Trophoblast cell (in vitro differentiated cells and primary cell): ENCODE results near the gene MAPK12.
"Not testable (repeated sequence)": the region's sequence is repeated elsewhere in the genome, so short reads cannot be mapped to it uniquely, and the experiment has no call there.

Experiments
- DNase-seq, 2 donors: peaks; one replicate each; pipeline ENCODE4 v3.0.0-alpha.2; 2016
- H2AFZ ChIP-seq: 2 replicates; pipeline ENCODE4 v1.6.1; 2013; ENCODE audit warnings: low read length, moderate library complexity, mild to moderate bottlenecking; ENCODE audit not compliant: insufficient read depth, poor library complexity
- H2AK5ac ChIP-seq: 2 replicates; pipeline ENCODE4 v1.6.1; 2013; ENCODE audit warnings: mild to moderate bottlenecking, low read length
- H2BK120ac ChIP-seq: 2 replicates; pipeline ENCODE4 v1.6.1; 2013; ENCODE audit warnings: low read length, mild to moderate bottlenecking, moderate library complexity; ENCODE audit not compliant: insufficient read depth, poor library complexity
- H2BK12ac ChIP-seq: 2 replicates; pipeline ENCODE4 v1.6.1; 2013; ENCODE audit warnings: mild to moderate bottlenecking, low read length, moderate library complexity
- H2BK5ac ChIP-seq: 2 replicates; pipeline ENCODE4 v1.6.1; 2013; ENCODE audit warnings: low read length, low read depth, moderate library complexity, mild to moderate bottlenecking; ENCODE audit not compliant: poor library complexity
- H3K14ac ChIP-seq: 2 replicates; pipeline ENCODE4 v1.6.1; 2013; ENCODE audit warnings: mild to moderate bottlenecking, low read length
- H3K18ac ChIP-seq: 2 replicates; pipeline ENCODE4 v1.6.1; 2013; ENCODE audit warnings: mild to moderate bottlenecking, low read length
- H3K23ac ChIP-seq: 2 replicates; pipeline ENCODE4 v1.6.1; 2013; ENCODE audit warnings: low read length
- H3K27ac ChIP-seq: 2 replicates; pipeline ENCODE4 v1.5.1; 2013; ENCODE audit warnings: low read depth, mild to moderate bottlenecking, inconsistent platforms, low read length, moderate library complexity
- H3K27me3 ChIP-seq: 2 replicates; pipeline ENCODE4 v1.6.1; 2013; ENCODE audit warnings: inconsistent platforms, mild to moderate bottlenecking, low read length, moderate library complexity; ENCODE audit not compliant: insufficient read depth
- H3K36me3 ChIP-seq, 2 experiments: 1 replicate in 1 of 2; 2 replicates in 1 of 2; pipeline ENCODE4 v1.6.1; 2013; ENCODE audit warnings: low read length in 2 of 2, mild to moderate bottlenecking in 2 of 2, moderate library complexity in 1 of 2; ENCODE audit not compliant: insufficient read depth in 2 of 2, control insufficient read depth in 1 of 2
- H3K4ac ChIP-seq: 2 replicates; pipeline ENCODE4 v1.6.1; 2013; ENCODE audit warnings: low read depth, mild to moderate bottlenecking, low read length, moderate library complexity
- H3K4me1 ChIP-seq, 2 experiments: 1 replicate in 1 of 2; 2 replicates in 1 of 2; pipeline ENCODE4 v1.6.1; 2013; ENCODE audit warnings: low read length in 2 of 2, mild to moderate bottlenecking in 2 of 2, moderate library complexity in 1 of 2; ENCODE audit not compliant: insufficient read depth in 2 of 2, control insufficient read depth in 1 of 2
- H3K4me2 ChIP-seq: 2 replicates; pipeline ENCODE4 v1.6.1; 2013; ENCODE audit warnings: inconsistent platforms, mild to moderate bottlenecking, low read length, moderate library complexity
- H3K4me3 ChIP-seq: 2 replicates; pipeline ENCODE4 v1.5.1; 2013; ENCODE audit warnings: mild to moderate bottlenecking, low read depth, low read length, inconsistent platforms
- H3K79me1 ChIP-seq: one replicate; pipeline ENCODE4 v1.6.1; 2013; ENCODE audit warnings: low read length
- H3K79me2 ChIP-seq: 2 replicates; pipeline ENCODE4 v1.6.1; 2013; ENCODE audit warnings: low read length, mild to moderate bottlenecking; ENCODE audit not compliant: control insufficient read depth, insufficient read depth, poor library complexity
- H3K9ac ChIP-seq: 2 replicates; pipeline ENCODE4 v1.6.1; 2013; ENCODE audit warnings: mild to moderate bottlenecking, low read length
- H3K9me3 ChIP-seq: 2 replicates; pipeline ENCODE4 v1.6.1; 2013; ENCODE audit warnings: low read depth, mild to moderate bottlenecking, control low read depth, inconsistent platforms, low read length; ENCODE audit not compliant: insufficient read depth
- H4K12ac ChIP-seq: 2 replicates; pipeline ENCODE4 v1.6.1; 2013; ENCODE audit warnings: low read depth, mild to moderate bottlenecking, low read length, moderate library complexity
- H4K8ac ChIP-seq: 2 replicates; pipeline ENCODE4 v1.6.1; 2013; ENCODE audit warnings: low read depth, mild to moderate bottlenecking, low read length, moderate library complexity
- H4K91ac ChIP-seq: one replicate; pipeline ENCODE4 v1.6.1; 2013; ENCODE audit warnings: low read depth, mild to moderate bottlenecking, low read length, moderate library complexity
- WGBS: extraction: QIAGEN DNeasy Blood & Tissue Kit; methylation state at CpG from one replicate; pipeline ENCODE4 v1.1.7; 2013; ENCODE audit warnings: missing lambda C conversion rate; ENCODE audit not compliant: insufficient read length, insufficient coverage; ENCODE audit errors: extremely low coverage; 5-methylcytosine and 5-hydroxymethylcytosine counted together

Gene MAPK12

DNA sequence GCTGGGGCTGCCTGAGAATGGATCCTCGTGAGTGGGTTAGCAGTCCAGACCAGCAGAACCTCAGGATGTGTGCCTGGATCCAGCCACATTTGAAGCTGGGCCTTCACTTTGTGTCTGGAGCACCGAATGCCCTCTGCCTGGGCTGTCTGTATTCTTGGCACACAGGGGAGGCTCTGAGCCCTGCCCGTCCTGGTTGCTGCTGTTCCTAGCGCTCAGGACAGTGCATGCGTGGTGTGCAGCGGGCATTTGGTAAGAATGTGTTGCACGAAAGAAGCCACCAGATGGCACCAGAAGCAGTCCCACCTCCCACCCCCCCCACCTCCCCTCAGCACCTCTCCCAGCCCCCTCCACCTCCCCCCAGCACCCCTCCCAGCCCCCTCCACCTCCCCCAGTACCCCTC is 12.8 kb upstream of the MAPK12 start:
- Histone ChIP-seq H2AFZ (no peak overlapping the region), H3K4me1 (peaks cover 10 to 20% of the 10 kb centered on the region in 2 experiments), H3K79me1 (no peaks in the 10 kb centered on the region), H3K79me2 (no peaks in the 10 kb centered on the region), H3K27me3 (peaks cover 24% of the 10 kb centered on the region), H3K36me3 (peaks cover 48 to 49% of the 10 kb centered on the region in 2 experiments), H4K12ac (no peak overlapping the region), H3K9ac (no peak overlapping the region), H3K4me3 (no peak overlapping the region), H3K4ac (no peak overlapping the region), H4K91ac (no peak overlapping the region), H3K14ac (no peak overlapping the region), H2AK5ac (no peak overlapping the region), H3K23ac (no peak overlapping the region), H2BK5ac (no peak overlapping the region), H3K27ac (no peak overlapping the region), H2BK12ac (no peak overlapping the region), H4K8ac (no peak overlapping the region), H3K9me3 (peaks cover 7% of the 10 kb centered on the region), H3K18ac (no peak overlapping the region), H3K4me2 (no peak overlapping the region), H2BK120ac (no peak overlapping the region)
- no CpG with 5 or more reads among the region's 7 CpGs for WGBS
- DNase-seq: peak in 1 of 2 donors; percentile 66

- H4K12ac ChIP-seq, H2BK5ac ChIP-seq, H3K4ac ChIP-seq, H4K8ac ChIP-seq, H3K4me2 ChIP-seq, H3K27ac ChIP-seq, DNase-seq, H2AK5ac ChIP-seq, H3K18ac ChIP-seq, H2BK12ac ChIP-seq, H3K23ac ChIP-seq, H3K79me2 ChIP-seq, H3K14ac ChIP-seq, H2BK120ac ChIP-seq, H4K91ac ChIP-seq, H2AFZ ChIP-seq, H3K9ac ChIP-seq, H3K79me1 ChIP-seq, H3K9me3 ChIP-seq, H3K4me3 ChIP-seq: not testable (repeated sequence)
- H3K4me1 ChIP-seq: peaks cover 10 to 20% of the 10 kb centered on the region in 2 experiments
- WGBS: no CpG with 5 or more reads among the region's 10 CpGs
- peaks cover 29% of the 10 kb centered on the region for H3K27me3 ChIP-seq
- H3K36me3 ChIP-seq: peaks cover 43% of the 10 kb centered on the region in 2 experiments
These were observed 12.3 kb upstream of the MAPK12 start for GRCh38 chr22:50273781-50274180.

- not testable (repeated sequence) for H3K79me2 ChIP-seq, H3K9ac ChIP-seq, H3K14ac ChIP-seq, H3K79me1 ChIP-seq, H2BK12ac ChIP-seq, H3K23ac ChIP-seq, H4K8ac ChIP-seq, H3K18ac ChIP-seq, H4K91ac ChIP-seq, H2BK120ac ChIP-seq, H2BK5ac ChIP-seq, H3K4ac ChIP-seq, H4K12ac ChIP-seq, H2AFZ ChIP-seq, H3K4me2 ChIP-seq, H2AK5ac ChIP-seq, H3K27ac ChIP-seq, H3K4me3 ChIP-seq
- H3K36me3 ChIP-seq: peaks cover 39% of the 10 kb centered on the region in 2 experiments
- H3K4me1 ChIP-seq: peaks cover 10 to 20% of the 10 kb centered on the region in 2 experiments
- peaks cover 11% of the 10 kb centered on the region for H3K9me3 ChIP-seq
- H3K27me3 ChIP-seq: peaks cover 33% of the 10 kb centered on the region
- no CpG with 5 or more reads among the region's 11 CpGs for WGBS
- DNase-seq: peak in 1 of 2 donors; percentile 49
These were observed 11.9 kb upstream of the MAPK12 start for GRCh38 chr22:50273352-50273751.

GRCh38 chr22:50272044-50272802 is 10.7 kb upstream of the MAPK12 start:
- H3K23ac ChIP-seq: no peak overlapping the region
- H3K14ac ChIP-seq: no peak overlapping the region
- no peak overlapping the region for H3K9ac ChIP-seq
- H4K12ac ChIP-seq: no peak overlapping the region
- H2BK120ac ChIP-seq: no peak overlapping the region
- WGBS: no CpG with 5 or more reads among the region's 26 CpGs
- H3K4me3 ChIP-seq: no peak overlapping the region
- peaks cover 12% of the 10 kb centered on the region for H3K9me3 ChIP-seq
- no peak overlapping the region for H3K4ac ChIP-seq
- no peaks in the 10 kb centered on the region for H3K79me1 ChIP-seq
- no peak overlapping the region for H4K91ac ChIP-seq
- H3K27me3 ChIP-seq: peaks cover 36% of the 10 kb centered on the region
- H3K4me1 ChIP-seq: peaks cover 10 to 20% of the 10 kb centered on the region in 2 experiments
- H4K8ac ChIP-seq: no peak overlapping the region
- H2BK12ac ChIP-seq: no peak overlapping the region
- no peak overlapping the region for H3K27ac ChIP-seq
- no peak overlapping the region for H2AFZ ChIP-seq
- no peaks in the 10 kb centered on the region for H3K79me2 ChIP-seq
- no peak overlapping the region for H2AK5ac ChIP-seq
- no peak overlapping the region for H2BK5ac ChIP-seq
- no peak overlapping the region for H3K4me2 ChIP-seq
- DNase-seq: no peak
- H3K36me3 ChIP-seq: peaks cover 27 to 28% of the 10 kb centered on the region in 2 experiments
- no peak overlapping the region for H3K18ac ChIP-seq
